Astrocyte of the spinal cord (primary cell): Measurements from ENCODE around the gene PPP1R9B.

Experiments used
- DNase-seq: peaks from one replicate; pipeline ENCODE4 v3.0.0; 2011; ENCODE audit warnings: low read depth, low spot score
- H3K4me3 ChIP-seq: 2 replicates; pipeline ENCODE4 v1.5.1; 2011; ENCODE audit warnings: low read depth, mild to moderate bottlenecking, low read length, moderate library complexity
- CTCF ChIP-seq: IDR thresholded peaks from 2 replicates; pipeline ENCODE4 v1.5.1; 2012; ENCODE audit warnings: low read depth, mild to moderate bottlenecking, low read length, inconsistent platforms
- in situ Hi-C: cut with HindIII; loops from 2 replicates; pipeline ENCODE4 v1.10.0; 2017; ENCODE audit warnings: low sequenced_read_pairs

Gene PPP1R9B

GRCh38 chr17:50106393-50107131 is 43.9 kb downstream of the PPP1R9B start:
- TF ChIP-seq CTCF = no peak
- in situ Hi-C loops = no loop called here
- DNase-seq = no peak
- no peak overlapping the region for H3K4me3 ChIP-seq

GRCh38 chr17:50105811-50106210 is 44.7 kb downstream of the PPP1R9B start:
- in situ Hi-C loops = no loop called here
- no peak for TF ChIP-seq CTCF
- no peak for DNase-seq
- no peak overlapping the region for H3K4me3 ChIP-seq

- in situ Hi-C loops = no loop called here
- DNase-seq = no peak
- no peak overlapping the region for H3K4me3 ChIP-seq
- no peak for TF ChIP-seq CTCF
Measured at GRCh38 chr17:50103941-50104340, 46.5 kb downstream of the PPP1R9B start.

GRCh38 chr17:50103252-50103651 is 47.2 kb downstream of the PPP1R9B start:
- in situ Hi-C loops = no loop called here
- TF ChIP-seq CTCF = no peak
- DNase-seq = no peak
- H3K4me3 ChIP-seq = no peak overlapping the region

- TF ChIP-seq CTCF = no peak
- in situ Hi-C loops = no loop called here
- H3K4me3 ChIP-seq = no peak overlapping the region
- DNase-seq = no peak
Measured at GRCh38 chr17:50102164-50102991, 48.1 kb downstream of the PPP1R9B start.

GRCh38 chr17:50101346-50102163 is 48.9 kb downstream of the PPP1R9B start:
- no peak for DNase-seq
- no peak overlapping the region for H3K4me3 ChIP-seq
- in situ Hi-C loops = no loop called here
- no peak for TF ChIP-seq CTCF
